Esophagus squamous epithelium (tissue), 5 donors: ENCODE measurements around the gene PLCB1. TPM values are rescaled to one million over a fixed set of nuclear protein-coding genes. Genes with fewer than 3 reads are reported as not detected.

Experiments
- DNase-seq: peaks from one replicate; lab custom pipeline; 2025; lab: John Stamatoyannopoulos, UW
- H3K27ac ChIP-seq, 4 donors: fragments of 200-600 bp; sonication (generic); one replicate each; pipeline ENCODE4 v1.5.1; 2016 to 2019; ENCODE audit warnings: mild to moderate bottlenecking in 1 of 4
- H3K27me3 ChIP-seq, 4 donors: fragments of 200-600 bp; sonication (generic); 1 replicate in 3 of 4; 2 replicates in 1 of 4; pipeline versions ENCODE4 v1.5.1 to v1.6.0; 2017 to 2021; ENCODE audit warnings: antibody characterized with exemption in 1 of 4
- H3K36me3 ChIP-seq, 3 donors: fragments of 200-600 bp; sonication (generic); one replicate each; pipeline ENCODE4 v1.5.1; 2016 to 2019
- H3K4me1 ChIP-seq, 3 donors: fragments of 200-600 bp; sonication (generic); one replicate each; pipeline ENCODE4 v1.5.1; 2017 to 2019
- H3K4me3 ChIP-seq, 4 donors: fragments of 200-600 bp; sonication (generic); 1 replicate in 3 of 4; 2 replicates in 1 of 4; pipeline ENCODE4 v1.5.1; 2016 to 2019; ENCODE audit warnings: mild to moderate bottlenecking in 2 of 4, moderate library complexity in 1 of 4
- H3K9me3 ChIP-seq, 3 donors: fragments of 200-600 bp; sonication (generic); one replicate each; pipeline ENCODE4 v1.5.1; 2016 to 2019
- CTCF ChIP-seq, 6 experiments: fragments of 450-650 bp in 4 of 6; fragments of 200-600 bp in 2 of 6; sonication (generic) in 2 of 6; IDR thresholded peaks; one replicate each; pipeline ENCODE4 v1.5.1; 2016 to 2019; ENCODE audit warnings: antibody characterized with exemption in 6 of 6, mild to moderate bottlenecking in 4 of 6, moderate library complexity in 4 of 6
- POLR2A ChIP-seq, 4 donors: fragments of 450-650 bp; IDR thresholded peaks; one replicate each; pipeline ENCODE4 v1.6.1; 2017; ENCODE audit warnings: antibody characterized with exemption in 4 of 4, mild to moderate bottlenecking in 4 of 4, moderate library complexity in 3 of 4
- WGBS, 2 donors: methylation state at CpG; one replicate each; pipeline ENCODE4 v1.1.5; 2018; 5-methylcytosine and 5-hydroxymethylcytosine counted together
- intact Hi-C: fragments of 100-400 bp; cut with DNase I; formaldehyde crosslinking; loops from one replicate; pipeline ENCODE4 v1.15.0; 2022
- total RNA-seq, 4 donors: library from RNA; depleted of rRNA; stranded (reverse); fragments of >200 nt; gene quantifications; one replicate each; pipeline ENCODE4 v1.1.0, GENCODE V29; 2016
- donor health status: DM: yes; HTN: yes; CAD: no.

PLCB1 gene
- total RNA-seq, 4 donors from 2014 or later, result 1.9 to 20.4 (median 5.0) TPM

GRCh38 chr20:8473459-8473858, 341.4 kb downstream of the PLCB1 start:
- TF ChIP-seq CTCF (IDR thresholded peaks at IDR 0.05) (no peak), POLR2A (IDR thresholded peaks at IDR 0.05) (no peak)

GRCh38 chr20:8474027-8474668, 342.1 kb downstream of the PLCB1 start:
- WGBS, 2 donors, result 70 to 78% methylated on average over 4 of the region's 4 CpGs

More at GRCh38 chr20:8473459-8473858, 341.4 kb downstream of the PLCB1 start:
- Histone ChIP-seq H3K4me1 (no peaks in the 10 kb centered on the region), H3K36me3 (no peaks in the 10 kb centered on the region), H3K9me3 (no peaks in the 10 kb centered on the region), H3K27me3 (no peaks in the 10 kb centered on the region), H3K27ac (no peak overlapping the region), H3K4me3 (no peak overlapping the region)
- intact Hi-C loops, result no loop called here
- no peak for DNase-seq
- 56 to 67% methylated on average over 1 of the region's 1 CpG for WGBS, 2 donors

GRCh38 chr20:8476021-8476420, 344.0 kb downstream of the PLCB1 start:
- H3K9me3 ChIP-seq, result no peaks in the 10 kb centered on the region
- intact Hi-C loops, result no loop called here
- no peaks in the 10 kb centered on the region for H3K4me1 ChIP-seq
- no peak overlapping the region for H3K4me3 ChIP-seq
- no peaks in the 10 kb centered on the region for H3K27me3 ChIP-seq
- no peak overlapping the region for H3K27ac ChIP-seq
- TF ChIP-seq POLR2A (IDR thresholded peaks at IDR 0.05) (no peak), CTCF (IDR thresholded peaks at IDR 0.05) (no peak)
- H3K36me3 ChIP-seq, result no peaks in the 10 kb centered on the region
- WGBS, 2 donors, result 33 to 69% methylated on average over 1 to 2 of the region's 2 CpGs
- DNase-seq, result no peak

More at GRCh38 chr20:8474027-8474668, 342.1 kb downstream of the PLCB1 start:
- Histone ChIP-seq H3K36me3 (no peaks in the 10 kb centered on the region), H3K9me3 (no peaks in the 10 kb centered on the region), H3K4me3 (no peak overlapping the region), H3K27ac (no peak overlapping the region), H3K27me3 (no peaks in the 10 kb centered on the region), H3K4me1 (no peaks in the 10 kb centered on the region)
- intact Hi-C loops, result no loop called here
- DNase-seq, result no peak
- no peak for TF ChIP-seq CTCF (IDR thresholded peaks at IDR 0.05)
- TF ChIP-seq POLR2A (IDR thresholded peaks at IDR 0.05), result no peak

- H3K4me1 ChIP-seq, result no peaks in the 10 kb centered on the region
- H3K27ac ChIP-seq, result no peak overlapping the region
- H3K4me3 ChIP-seq, result no peak overlapping the region
- no peaks in the 10 kb centered on the region for H3K27me3 ChIP-seq
- WGBS, 2 donors, result 91 to 95% methylated on average over 4 to 6 of the region's 6 CpGs
- intact Hi-C loops, result no loop called here
- H3K9me3 ChIP-seq, result no peaks in the 10 kb centered on the region
- H3K36me3 ChIP-seq, result no peaks in the 10 kb centered on the region
- TF ChIP-seq CTCF (IDR thresholded peaks at IDR 0.05) (no peak), POLR2A (IDR thresholded peaks at IDR 0.05) (no peak)
- no peak for DNase-seq
Observed at GRCh38 chr20:8480597-8480996, 348.5 kb downstream of the PLCB1 start.

GRCh38 chr20:8487696-8488095, 355.6 kb downstream of the PLCB1 start:
- Histone ChIP-seq H3K4me3 (no peak overlapping the region), H3K36me3 (no peaks in the 10 kb centered on the region), H3K27ac (no peak overlapping the region), H3K27me3 (no peaks in the 10 kb centered on the region), H3K4me1 (peaks cover 0 to 15% (median 0%) of the 10 kb centered on the region in 3 donors), H3K9me3 (no peaks in the 10 kb centered on the region)
- no peak for DNase-seq
- WGBS, 2 donors, result 80 to 82% methylated on average over 7 of the region's 7 CpGs
- intact Hi-C loops, result no loop called here
- no peak for TF ChIP-seq POLR2A (IDR thresholded peaks at IDR 0.05)
- no peak for TF ChIP-seq CTCF (IDR thresholded peaks at IDR 0.05)
